AG09319 (cell line): Measurements from ENCODE around the gene NHERF1.

ENCODE experiments used
- DNase-seq: peaks from one replicate; pipeline ENCODE4 v3.0.0-alpha.2; 2010; ENCODE audit warnings: low read depth; ENCODE audit errors: extremely low read depth
- CTCF ChIP-seq: IDR thresholded peaks from 2 replicates; pipeline ENCODE4 v1.5.1; 2011; ENCODE audit warnings: low read depth, mild to moderate bottlenecking, inconsistent platforms, low read length, moderate library complexity

The NHERF1 gene

GRCh38 chr17:74790161-74791058 lies 42.0 kb downstream of the NHERF1 start:
- no peak; the same call in 1 of the 2 replicates for TF ChIP-seq CTCF

GRCh38 chr17:74792586-74793105 lies 44.2 kb downstream of the NHERF1 start:
- no peak for TF ChIP-seq CTCF
- no peak for DNase-seq

More at GRCh38 chr17:74790161-74791058, 42.0 kb downstream of the NHERF1 start:
- DNase-seq: no peak

- no peak for TF ChIP-seq CTCF
- no peak for DNase-seq
Measured at GRCh38 chr17:74795327-74796020, 47.0 kb downstream of the NHERF1 start.

GRCh38 chr17:74796211-74796610 lies 47.8 kb downstream of the NHERF1 start:
- no peak for TF ChIP-seq CTCF
- no peak for DNase-seq

GRCh38 chr17:74796866-74797265 lies 48.4 kb downstream of the NHERF1 start:
- no peak for DNase-seq
- no peak for TF ChIP-seq CTCF

- no peak for TF ChIP-seq CTCF
- DNase-seq: no peak
Measured at GRCh38 chr17:74797824-74798223, 49.4 kb downstream of the NHERF1 start.

- no peak for TF ChIP-seq CTCF
- no peak for DNase-seq
Measured at GRCh38 chr17:74798239-74798707, 49.8 kb downstream of the NHERF1 start.
